NB4 (cell line): Measurements from ENCODE around the gene DGAT2L6.

Experiments used
- CTCF ChIP-seq: IDR thresholded peaks from one replicate; pipeline ENCODE4 v1.5.1; 2012; ENCODE audit warnings: low read depth, low read length
- MAX ChIP-seq: IDR thresholded peaks from 2 replicates; pipeline ENCODE4 v1.6.1; 2011; ENCODE audit warnings: low read depth, low read length
- MYC ChIP-seq: IDR thresholded peaks from 2 replicates; pipeline ENCODE4 v1.6.1; 2011; ENCODE audit warnings: low read depth, low read length
- POLR2A ChIP-seq: IDR thresholded peaks from 2 replicates; pipeline ENCODE4 v1.6.1; 2011; ENCODE audit warnings: mild to moderate bottlenecking; ENCODE audit not compliant: insufficient read length; ENCODE audit errors: extremely low read depth

GRCh38 chrX:70190225-70190624 lies 12.9 kb downstream of the DGAT2L6 start:
- TF ChIP-seq POLR2A (no peak), CTCF (no peak), MAX (no peak), MYC (no peak)
